Umbilical cord (tissue), 2 donors: ENCODE measurements around the gene SNRNP48. TPM values are rescaled to one million over a fixed set of nuclear protein-coding genes. Genes with fewer than 3 reads are reported as not detected.

ENCODE experiments used
- DNase-seq: peaks from one replicate; pipeline ENCODE4 v3.0.0-alpha.2; 2015; ENCODE audit warnings: low spot score
- total RNA-seq: library from RNA; depleted of rRNA; stranded (reverse); fragments of >200 nt; gene quantifications from one replicate; pipeline ENCODE4 v1.2.3, GENCODE V29; 2014; ENCODE audit warnings: low replicate concordance; ENCODE audit not compliant: insufficient read depth

SNRNP48 gene
- total RNA-seq, 1 donor from 2014 or later, result 16.9 TPM

- DNase-seq, result no peak
Measured at GRCh38 chr6:7591770-7592169, 1.8 kb downstream of the SNRNP48 start.

- DNase-seq, result no peak
Measured at GRCh38 chr6:7593229-7593628, 3.2 kb downstream of the SNRNP48 start.

GRCh38 chr6:7594579-7595125 lies 4.7 kb downstream of the SNRNP48 start:
- DNase-seq, result no peak

- DNase-seq, result no peak
Measured at GRCh38 chr6:7604003-7604402, 14.0 kb downstream of the SNRNP48 start.

- DNase-seq, result no peak
Measured at GRCh38 chr6:7604506-7604905, 14.5 kb downstream of the SNRNP48 start.

- DNase-seq, result peak; percentile 76
Measured at GRCh38 chr6:7615611-7616383, 25.8 kb downstream of the SNRNP48 start.

- DNase-seq, result peak; percentile 27
Measured at GRCh38 chr6:7617801-7618764, 28.1 kb downstream of the SNRNP48 start.

GRCh38 chr6:7621761-7622160 lies 31.8 kb downstream of the SNRNP48 start:
- DNase-seq, result no peak

GRCh38 chr6:7624796-7625710 lies 35.1 kb downstream of the SNRNP48 start:
- DNase-seq, result no peak

GRCh38 chr6:7628479-7628878 lies 38.5 kb downstream of the SNRNP48 start:
- DNase-seq, result no peak

GRCh38 chr6:7628909-7629308 lies 38.9 kb downstream of the SNRNP48 start:
- no peak for DNase-seq

- no peak for DNase-seq
Measured at GRCh38 chr6:7629321-7629720, 39.3 kb downstream of the SNRNP48 start.

- DNase-seq, result no peak
Measured at GRCh38 chr6:7630792-7631191, 40.8 kb downstream of the SNRNP48 start.

GRCh38 chr6:7631466-7631865 lies 41.5 kb downstream of the SNRNP48 start:
- DNase-seq, result peak; percentile 34

- DNase-seq, result no peak
Measured at GRCh38 chr6:7632501-7633290, 42.7 kb downstream of the SNRNP48 start.

- DNase-seq, result no peak
Measured at GRCh38 chr6:7633361-7633760, 43.4 kb downstream of the SNRNP48 start.

GRCh38 chr6:7636151-7636550 lies 46.2 kb downstream of the SNRNP48 start:
- no peak for DNase-seq

- DNase-seq, result no peak
Measured at GRCh38 chr6:7637533-7637932, 47.5 kb downstream of the SNRNP48 start.

GRCh38 chr6:7639427-7639826 lies 49.4 kb downstream of the SNRNP48 start:
- DNase-seq, result no peak

GRCh38 chr6:7640016-7640415 lies 50.0 kb downstream of the SNRNP48 start:
- DNase-seq, result no peak
